Bronchial epithelial cell (primary cell): ENCODE measurements around the gene PTPRO. TPM values are rescaled to one million over a fixed set of nuclear protein-coding genes. Genes with fewer than 3 reads are reported as not detected.
A peak's percentile ranks its signal among the peaks of the same experiment; 100 is the strongest.

Experiments
- DNase-seq: peaks from one replicate; pipeline ENCODE4 v3.0.0-alpha.2; 2010; ENCODE audit warnings: low read depth
- FAIRE-seq: peaks from 2 replicates; lab custom pipeline; 2011; peaks lifted over from hg19 to GRCh38; lab: Jason Lieb, UNC
- H3K27me3 ChIP-seq: 2 replicates; pipeline ENCODE4 v1.5.1; 2011; ENCODE audit warnings: low read length; ENCODE audit not compliant: control insufficient read depth, insufficient read depth
- H3K36me3 ChIP-seq: 2 replicates; pipeline ENCODE4 v1.5.1; 2011; ENCODE audit warnings: low read length; ENCODE audit not compliant: control insufficient read depth, insufficient read depth
- H3K4me3 ChIP-seq: 2 replicates; pipeline ENCODE4 v1.5.1; 2011; ENCODE audit warnings: mild to moderate bottlenecking, low read depth, low read length, control low read depth
- total RNA-seq: library from RNA; depleted of rRNA; stranded (reverse); fragments of >200 nt; gene quantifications from 2 replicates; pipeline ENCODE4 v1.2.1, GENCODE V29; 2014
- TF ChIP-seq, protein P1 (sequence below): IDR thresholded peaks from 2 replicates; pipeline ENCODE4 v1.5.1; 2011; ENCODE audit warnings: mild to moderate bottlenecking, moderate library complexity, low read length, control low read depth, inconsistent platforms; ENCODE audit not compliant: insufficient read depth, severe bottlenecking

The PTPRO gene
- total RNA-seq, 1 donor from 2014 or later, result under 0.01 TPM

DNA sequence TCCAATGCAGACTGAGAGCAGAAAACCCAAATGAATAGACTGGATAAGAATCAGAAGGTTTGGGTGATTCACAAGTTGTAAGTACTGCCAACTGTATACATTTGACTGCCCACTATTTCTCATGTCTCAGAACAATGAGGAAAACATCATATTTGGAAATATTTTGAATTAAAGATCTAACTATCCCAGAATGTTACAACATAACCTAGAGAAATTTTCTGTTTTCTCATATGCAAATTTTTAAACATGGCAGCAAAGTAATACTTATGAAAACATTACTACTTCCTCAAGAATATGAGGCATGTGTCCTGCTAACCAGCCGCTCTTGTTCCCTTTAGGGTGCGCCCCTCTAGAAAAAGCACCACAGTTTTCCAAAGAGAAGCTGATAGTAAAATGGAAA is 179.9 kb downstream of the PTPRO start:
- DNase-seq (no peak), FAIRE-seq (no peak)
- H3K27me3 ChIP-seq, result no peaks in the 10 kb centered on the region
- H3K36me3 ChIP-seq, result no peaks in the 10 kb centered on the region
- TF ChIP-seq, protein P1, sequence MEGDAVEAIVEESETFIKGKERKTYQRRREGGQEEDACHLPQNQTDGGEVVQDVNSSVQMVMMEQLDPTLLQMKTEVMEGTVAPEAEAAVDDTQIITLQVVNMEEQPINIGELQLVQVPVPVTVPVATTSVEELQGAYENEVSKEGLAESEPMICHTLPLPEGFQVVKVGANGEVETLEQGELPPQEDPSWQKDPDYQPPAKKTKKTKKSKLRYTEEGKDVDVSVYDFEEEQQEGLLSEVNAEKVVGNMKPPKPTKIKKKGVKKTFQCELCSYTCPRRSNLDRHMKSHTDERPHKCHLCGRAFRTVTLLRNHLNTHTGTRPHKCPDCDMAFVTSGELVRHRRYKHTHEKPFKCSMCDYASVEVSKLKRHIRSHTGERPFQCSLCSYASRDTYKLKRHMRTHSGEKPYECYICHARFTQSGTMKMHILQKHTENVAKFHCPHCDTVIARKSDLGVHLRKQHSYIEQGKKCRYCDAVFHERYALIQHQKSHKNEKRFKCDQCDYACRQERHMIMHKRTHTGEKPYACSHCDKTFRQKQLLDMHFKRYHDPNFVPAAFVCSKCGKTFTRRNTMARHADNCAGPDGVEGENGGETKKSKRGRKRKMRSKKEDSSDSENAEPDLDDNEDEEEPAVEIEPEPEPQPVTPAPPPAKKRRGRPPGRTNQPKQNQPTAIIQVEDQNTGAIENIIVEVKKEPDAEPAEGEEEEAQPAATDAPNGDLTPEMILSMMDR, result no peak
- H3K4me3 ChIP-seq, result no peak overlapping the region

DNA sequence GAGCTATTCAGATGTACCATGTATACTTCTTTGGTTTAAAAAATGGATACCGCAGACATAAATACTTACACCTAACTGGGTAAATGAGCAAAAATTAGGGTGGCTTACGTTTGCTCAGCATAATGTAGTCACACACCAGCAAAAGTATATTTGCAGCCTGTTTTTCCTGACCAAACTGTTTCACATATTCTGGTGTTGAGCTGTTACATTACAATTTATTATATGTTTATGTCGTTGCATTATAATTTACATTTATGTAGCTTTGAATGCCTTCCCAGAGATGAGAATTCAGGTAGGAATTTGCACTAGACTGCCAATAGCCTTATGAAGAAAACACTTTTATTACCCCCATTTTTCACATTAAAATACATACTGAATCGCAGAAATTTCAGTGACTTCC is 183.3 kb downstream of the PTPRO start:
- H3K4me3 ChIP-seq, result no peak overlapping the region
- FAIRE-seq (no peak), DNase-seq (no peak)
- TF ChIP-seq, protein P1, result no peak
- peaks cover 3% of the 10 kb centered on the region for H3K27me3 ChIP-seq
- no peaks in the 10 kb centered on the region for H3K36me3 ChIP-seq

DNA sequence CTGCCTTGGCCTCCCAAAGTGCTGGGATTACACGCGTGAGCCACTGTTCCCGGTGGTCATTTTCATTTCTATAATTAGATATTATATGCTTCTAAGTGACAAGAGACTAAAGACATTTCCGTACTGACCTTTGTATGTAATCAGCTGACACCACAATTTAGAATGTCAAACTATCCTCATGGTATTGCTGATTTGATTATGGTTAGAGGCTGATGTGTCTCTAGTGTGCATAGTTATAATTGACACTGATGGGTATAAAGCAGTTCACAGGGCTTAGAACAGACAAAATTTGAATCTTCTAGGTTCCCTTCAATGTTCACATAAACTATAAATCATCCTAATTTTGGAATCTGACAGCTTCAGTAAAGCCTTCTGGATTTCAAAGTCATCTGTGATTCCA is 192.7 kb downstream of the PTPRO start:
- Histone ChIP-seq H3K27me3 (no peaks in the 10 kb centered on the region), H3K36me3 (no peaks in the 10 kb centered on the region), H3K4me3 (no peak overlapping the region)
- FAIRE-seq, result no peak
- TF ChIP-seq, protein P1, result no peak
- no peak for DNase-seq

DNA sequence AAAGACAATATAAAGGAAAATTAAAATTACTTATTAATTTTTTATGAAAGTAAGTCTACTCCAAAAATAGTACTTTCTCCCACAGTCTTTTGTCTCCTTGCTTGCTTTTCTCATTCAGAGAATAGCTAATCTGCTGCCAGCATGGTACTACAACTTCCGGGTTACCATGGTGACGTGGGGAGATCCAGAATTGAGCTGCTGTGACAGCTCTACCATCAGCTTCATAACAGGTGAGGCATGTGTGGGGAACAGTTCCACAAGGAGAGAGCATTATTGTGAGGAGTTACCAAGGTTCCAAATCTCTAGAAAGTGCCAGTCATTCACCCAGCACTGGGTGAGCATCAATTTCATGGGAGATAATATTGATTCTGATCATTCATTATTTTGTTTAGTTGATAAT is 197.8 kb downstream of the PTPRO start:
- TF ChIP-seq, protein P1, result no peak
- FAIRE-seq, result no peak
- DNase-seq, result no peak
- Histone ChIP-seq H3K4me3 (no peak overlapping the region), H3K36me3 (no peaks in the 10 kb centered on the region), H3K27me3 (no peaks in the 10 kb centered on the region)

DNA sequence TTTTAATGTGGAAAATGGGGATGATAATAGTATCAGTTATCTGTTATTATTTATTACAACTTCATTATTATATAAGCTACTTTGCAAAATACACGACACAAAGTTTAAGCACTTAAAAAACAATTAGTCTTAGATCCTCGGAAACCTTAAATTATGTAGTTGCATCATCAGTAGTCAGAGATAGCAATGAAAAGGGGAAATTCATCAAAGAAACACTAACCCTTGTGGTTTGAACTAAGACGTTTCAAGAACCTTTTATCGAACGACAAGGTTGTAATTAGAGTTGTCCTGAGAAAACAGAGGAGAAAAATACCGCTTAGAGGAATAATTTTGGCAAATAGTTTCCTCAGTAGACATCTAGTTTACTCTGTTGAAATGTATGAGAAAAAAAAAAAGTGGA is 198.5 kb downstream of the PTPRO start:
- no peak overlapping the region for H3K4me3 ChIP-seq
- H3K36me3 ChIP-seq, result no peaks in the 10 kb centered on the region
- no peaks in the 10 kb centered on the region for H3K27me3 ChIP-seq
- TF ChIP-seq, protein P1, result no peak
- DNase-seq (no peak), FAIRE-seq (no peak)

DNA sequence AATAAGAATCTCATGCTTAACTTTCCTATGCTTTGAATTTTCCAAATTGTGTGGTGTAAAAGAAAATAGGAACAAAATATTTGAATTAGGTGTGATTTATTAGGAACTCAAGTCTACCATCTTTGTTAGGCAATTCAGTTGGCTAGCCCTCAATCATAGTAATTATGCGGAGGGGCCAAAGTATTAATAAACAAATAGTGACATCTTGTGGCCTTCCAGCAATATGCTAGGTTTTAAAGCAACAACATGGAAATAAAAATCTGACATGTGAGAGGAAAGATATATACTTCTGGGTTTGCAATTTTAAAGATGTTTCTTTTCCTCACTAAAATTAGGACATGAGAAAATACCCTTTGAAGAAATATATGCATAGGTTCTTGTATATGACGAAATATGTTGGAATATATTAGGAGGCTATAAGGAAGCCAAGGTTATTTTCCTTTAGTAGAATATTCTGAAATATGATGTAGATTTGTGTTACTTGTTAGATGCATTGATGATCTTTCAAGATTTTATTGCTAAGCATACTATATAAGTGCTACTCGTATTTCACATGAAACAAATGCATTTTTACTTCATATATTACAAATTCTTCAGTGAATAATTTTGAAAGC is 200.4 kb downstream of the PTPRO start:
- no peaks in the 10 kb centered on the region for H3K27me3 ChIP-seq
- FAIRE-seq (no peak), DNase-seq (peak; percentile 60)
- no peak overlapping the region for H3K4me3 ChIP-seq
- no peaks in the 10 kb centered on the region for H3K36me3 ChIP-seq
- TF ChIP-seq, protein P1, result peak; percentile 42
